Heart left ventricle (tissue), 13 donors: ENCODE data around the gene ATP7B.

Experiments
- CTCF ChIP-seq, 12 donors: fragments of 200-600 bp; sonication (generic) in 4 of 12; IDR thresholded peaks; one replicate each; pipeline versions ENCODE4 v1.5.0 to v1.8.0; 2018 to 2022; ENCODE audit warnings: antibody characterized with exemption in 12 of 12, mild to moderate bottlenecking in 5 of 12
- POLR2A ChIP-seq, 2 donors: fragments of 450-650 bp; IDR thresholded peaks; one replicate each; pipeline ENCODE4 v1.6.1; 2017; ENCODE audit warnings: antibody characterized with exemption in 2 of 2, mild to moderate bottlenecking in 2 of 2, moderate library complexity in 2 of 2
- donor health status: ischemic (EF 13 %, LVEDD 7.1; RV severe dilation, severe dysfunction).
- donor health status: DM: no; HTN: yes; CAD: no.
- donor health status: DM: no; HTN: no; CAD: no.
- donor health status: ischemic (EF 25% LVEDD 6.9; RV normal size, moderate dysfunction).
- donor health status: ischemic (EF 25% LVEDD 5.7; RV mildly dilated, moderate dysfunction).
- donor health status: ischemic (EF 35%, LVEDD 5.7; RV mildly dilated, moderate dysfunction).
- donor health status: nonischemic (EF 11% LVEDD 7.7; RV severe dilation, severe dysfunction).
- donor health status: DM: yes; HTN: yes; CAD: no.
- donor health status: PGD.
- donor health status: ischemic (EF 29% LVEDD 5.4; RV normal size, mild dysfunction).
- donor health status: nonischemic (EF 23%, LVEDD 6.1; RV moderate dilation, normal function).

GRCh38 chr13:51919531-51919930 is 91.7 kb downstream of the ATP7B start:
- TF ChIP-seq CTCF (IDR thresholded peaks at IDR 0.05): no peak
- TF ChIP-seq POLR2A (IDR thresholded peaks at IDR 0.05): no peak
